Upper lobe of left lung (tissue), 6 donors: ENCODE measurements around the gene CHCHD6. TPM values are rescaled to one million over a fixed set of nuclear protein-coding genes. Genes with fewer than 3 reads are reported as not detected.

Source experiments
- ATAC-seq, 2 donors: fragments of 200-7000 bp; cut with Tn5 transposase; one replicate each; pipeline ENCODE4 v1.9.1; 2022; ENCODE audit warnings: mild to moderate bottlenecking in 2 of 2, moderate library complexity in 2 of 2; ENCODE audit not compliant: low FRiP score in 2 of 2
- DNase-seq, 2 donors: peaks; one replicate each; pipeline ENCODE4 v3.0.0-alpha.2; 2019 to 2020
- H3K27ac ChIP-seq, 4 donors: fragments of 200-600 bp; sonication (generic); one replicate each; pipeline ENCODE4 v1.5.1; 2016 to 2019
- H3K27me3 ChIP-seq, 4 donors: fragments of 200-600 bp; sonication (generic); one replicate each; pipeline ENCODE4 v1.5.1; 2017 to 2019
- H3K36me3 ChIP-seq, 4 donors: fragments of 200-600 bp; sonication (generic); one replicate each; pipeline ENCODE4 v1.5.1; 2016 to 2019
- H3K4me1 ChIP-seq, 4 donors: fragments of 200-600 bp; sonication (generic); one replicate each; pipeline ENCODE4 v1.5.1; 2018 to 2019
- H3K4me3 ChIP-seq, 4 donors: fragments of 200-600 bp; sonication (generic); one replicate each; pipeline ENCODE4 v1.5.1; 2017 to 2019; ENCODE audit warnings: mild to moderate bottlenecking in 2 of 4, moderate library complexity in 1 of 4
- H3K9me3 ChIP-seq, 4 donors: fragments of 200-600 bp; sonication (generic); one replicate each; pipeline ENCODE4 v1.5.1; 2018 to 2019
- CTCF ChIP-seq, 6 experiments: fragments of 450-650 bp in 4 of 6; fragments of 200-600 bp in 2 of 6; sonication (generic) in 2 of 6; IDR thresholded peaks; one replicate each; pipeline ENCODE4 v1.5.1; 2016 to 2019; ENCODE audit warnings: antibody characterized with exemption in 6 of 6
- EP300 ChIP-seq, 4 donors: sonication (generic); formaldehyde crosslinking; IDR thresholded peaks; one replicate each; pipeline ENCODE4 v1.5.1; 2017; ENCODE audit warnings: antibody characterized with exemption in 4 of 4, control low read depth in 2 of 4
- POLR2A ChIP-seq, 4 donors: fragments of 450-650 bp; IDR thresholded peaks; one replicate each; pipeline ENCODE4 v1.5.1; 2016 to 2017; ENCODE audit warnings: antibody characterized with exemption in 4 of 4, mild to moderate bottlenecking in 2 of 4
- POLR2AphosphoS5 ChIP-seq, 2 donors: sonication (generic); formaldehyde crosslinking; IDR thresholded peaks; one replicate each; pipeline ENCODE4 v1.5.1; 2017; ENCODE audit warnings: antibody characterized with exemption in 2 of 2
- WGBS, 2 donors: methylation state at CpG; one replicate each; pipeline ENCODE4 v1.1.5; 2017 to 2018; 5-methylcytosine and 5-hydroxymethylcytosine counted together
- total RNA-seq, 6 donors: library from RNA; depleted of rRNA in 4 of 6; stranded (reverse); fragments of >200 nt in 4 of 6; gene quantifications; one replicate each; pipeline versions ENCODE4 v1.1.0 to v1.2.1, GENCODE V29; 2016 to 2021
- donor health status: DM: no; HTN: no; CAD: no; lungs with moderate emphysema.
- donor health status: DM: no; HTN: yes; CAD: no; lungs with severe emphysema.

CHCHD6 gene
- total RNA-seq, 6 donors from 2014 or later = 16.6 to 35.6 (median 21.8) TPM

GRCh38 chr3:126666658-126667528, 37.1 kb upstream of the CHCHD6 start:
- ATAC-seq (no peak), DNase-seq (no peak)
- Histone ChIP-seq H3K9me3 (no peaks in the 10 kb centered on the region), H3K4me1 (no peaks in the 10 kb centered on the region), H3K27me3 (no peaks in the 10 kb centered on the region), H3K27ac (no peak overlapping the region), H3K4me3 (no peak overlapping the region), H3K36me3 (no peaks in the 10 kb centered on the region)
- WGBS, 2 donors = 82 to 94% methylated on average over 5 to 13 of the region's 15 CpGs
- TF ChIP-seq POLR2A (IDR thresholded peaks at IDR 0.05) = no peak
- TF ChIP-seq POLR2AphosphoS5 (IDR thresholded peaks at IDR 0.05) = no peak
- TF ChIP-seq EP300 (IDR thresholded peaks at IDR 0.05) = no peak
- TF ChIP-seq CTCF (IDR thresholded peaks at IDR 0.05) = no peak

GRCh38 chr3:126667631-126668449, 36.2 kb upstream of the CHCHD6 start:
- DNase-seq (no peak), ATAC-seq (no peak)
- WGBS, 2 donors = 88 to 91% methylated on average over 11 to 15 of the region's 15 CpGs
- TF ChIP-seq POLR2A (IDR thresholded peaks at IDR 0.05) = no peak
- TF ChIP-seq POLR2AphosphoS5 (IDR thresholded peaks at IDR 0.05) = no peak
- TF ChIP-seq EP300 (IDR thresholded peaks at IDR 0.05) = no peak
- TF ChIP-seq CTCF (IDR thresholded peaks at IDR 0.05) = no peak
- Histone ChIP-seq H3K27ac (no peak overlapping the region), H3K4me1 (no peaks in the 10 kb centered on the region), H3K27me3 (no peaks in the 10 kb centered on the region), H3K4me3 (no peak overlapping the region), H3K9me3 (no peaks in the 10 kb centered on the region), H3K36me3 (no peaks in the 10 kb centered on the region)

- Histone ChIP-seq H3K36me3 (no peaks in the 10 kb centered on the region), H3K9me3 (no peaks in the 10 kb centered on the region), H3K27me3 (no peaks in the 10 kb centered on the region), H3K27ac (no peak overlapping the region), H3K4me3 (no peak overlapping the region), H3K4me1 (no peaks in the 10 kb centered on the region)
- DNase-seq = no peak
- ATAC-seq = no peak
- no peak for TF ChIP-seq CTCF (IDR thresholded peaks at IDR 0.05)
- no peak for TF ChIP-seq EP300 (IDR thresholded peaks at IDR 0.05)
- TF ChIP-seq POLR2A (IDR thresholded peaks at IDR 0.05) = no peak
- TF ChIP-seq POLR2AphosphoS5 (IDR thresholded peaks at IDR 0.05) = no peak
- WGBS, 2 donors = 89 to 90% methylated on average over 7 to 13 of the region's 13 CpGs
Observed at GRCh38 chr3:126668450-126669401, 35.3 kb upstream of the CHCHD6 start.

GRCh38 chr3:126671521-126671920, 32.5 kb upstream of the CHCHD6 start:
- 67 to 69% methylated on average over 1 of the region's 1 CpG for WGBS, 2 donors

More at GRCh38 chr3:126671521-126671920, 32.5 kb upstream of the CHCHD6 start:
- Histone ChIP-seq H3K4me1 (no peaks in the 10 kb centered on the region), H3K27ac (no peak overlapping the region), H3K36me3 (no peaks in the 10 kb centered on the region), H3K4me3 (no peak overlapping the region), H3K27me3 (no peaks in the 10 kb centered on the region), H3K9me3 (no peaks in the 10 kb centered on the region)
- TF ChIP-seq POLR2AphosphoS5 (IDR thresholded peaks at IDR 0.05) (no peak), POLR2A (IDR thresholded peaks at IDR 0.05) (no peak), CTCF (IDR thresholded peaks at IDR 0.05) (no peak), EP300 (IDR thresholded peaks at IDR 0.05) (no peak)
- DNase-seq (no peak), ATAC-seq (no peak)
